ENCODE data around the gene RFK. TPM values are rescaled to one million over a fixed set of nuclear protein-coding genes. Genes with fewer than 3 reads are reported as not detected.

Gene RFK
- total RNA-seq, 4 donors from 2014 or later: 18.0 to 48.3 (median 24.9) TPM

DNA sequence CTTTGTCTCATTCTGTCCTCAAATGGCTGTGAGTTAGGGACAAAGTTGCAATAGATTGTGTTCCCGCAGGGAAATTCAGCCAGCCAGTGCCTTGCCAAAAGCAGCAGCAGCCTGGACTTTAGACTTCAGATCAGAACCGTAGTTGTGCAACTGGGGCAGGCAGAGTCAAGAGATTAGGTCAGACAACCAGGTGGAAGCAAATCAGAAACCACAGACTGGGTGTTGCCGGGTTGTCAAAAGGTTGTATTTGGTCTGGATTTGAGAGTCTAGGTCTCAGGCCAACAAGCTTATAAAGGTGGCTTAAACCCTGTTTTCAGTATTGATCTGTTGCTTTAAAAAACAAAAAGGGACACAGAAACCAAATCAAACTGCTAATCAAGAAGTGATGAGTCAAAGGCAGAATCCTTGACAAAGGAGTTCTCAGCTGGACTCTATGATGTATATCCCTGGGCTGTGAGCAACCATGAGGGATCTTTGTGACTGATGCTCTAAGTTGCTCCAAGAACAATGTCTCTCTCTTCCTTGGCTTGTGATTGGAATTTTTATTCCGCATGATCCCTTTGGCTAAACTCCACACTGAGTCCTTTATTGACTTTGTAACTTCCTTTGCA, 20.9 kb downstream of the RFK start:
- peaks cover 0 to 43% (median 5%) of the 10 kb centered on the region in 4 donors for H3K4me1 ChIP-seq

DNA sequence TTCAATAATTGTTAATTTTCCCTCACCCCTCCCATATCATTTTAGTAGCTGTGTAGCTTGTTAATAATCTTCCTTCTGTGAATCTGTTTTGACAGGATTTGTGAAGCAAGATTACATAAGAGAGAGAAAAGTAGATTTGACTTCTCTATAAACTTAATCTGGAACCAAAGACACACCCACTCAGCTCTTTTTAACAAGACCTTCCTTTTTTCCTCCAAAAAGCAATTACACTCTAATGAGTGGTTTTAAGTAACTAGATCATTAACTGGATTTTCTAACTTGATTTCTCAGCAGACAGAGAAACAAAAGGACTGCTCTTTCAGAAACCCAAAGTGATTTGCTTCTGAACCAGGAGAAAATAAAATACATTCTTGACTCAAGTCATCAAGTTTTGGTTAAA, 21.9 kb downstream of the RFK start:
- Histone ChIP-seq H3K27ac (peak overlapping the region in 2 of 4 donors; percentile 76 to 83), H3K4me3 (no peak overlapping the region), H3K27me3 (no peaks in the 10 kb centered on the region), H3K9me3 (no peaks in the 10 kb centered on the region), H3K4me1 (peaks cover 0 to 43% (median 5%) of the 10 kb centered on the region in 4 donors), H3K36me3 (no peaks in the 10 kb centered on the region)
- no peak for DNase-seq
- TF ChIP-seq, protein P1, sequence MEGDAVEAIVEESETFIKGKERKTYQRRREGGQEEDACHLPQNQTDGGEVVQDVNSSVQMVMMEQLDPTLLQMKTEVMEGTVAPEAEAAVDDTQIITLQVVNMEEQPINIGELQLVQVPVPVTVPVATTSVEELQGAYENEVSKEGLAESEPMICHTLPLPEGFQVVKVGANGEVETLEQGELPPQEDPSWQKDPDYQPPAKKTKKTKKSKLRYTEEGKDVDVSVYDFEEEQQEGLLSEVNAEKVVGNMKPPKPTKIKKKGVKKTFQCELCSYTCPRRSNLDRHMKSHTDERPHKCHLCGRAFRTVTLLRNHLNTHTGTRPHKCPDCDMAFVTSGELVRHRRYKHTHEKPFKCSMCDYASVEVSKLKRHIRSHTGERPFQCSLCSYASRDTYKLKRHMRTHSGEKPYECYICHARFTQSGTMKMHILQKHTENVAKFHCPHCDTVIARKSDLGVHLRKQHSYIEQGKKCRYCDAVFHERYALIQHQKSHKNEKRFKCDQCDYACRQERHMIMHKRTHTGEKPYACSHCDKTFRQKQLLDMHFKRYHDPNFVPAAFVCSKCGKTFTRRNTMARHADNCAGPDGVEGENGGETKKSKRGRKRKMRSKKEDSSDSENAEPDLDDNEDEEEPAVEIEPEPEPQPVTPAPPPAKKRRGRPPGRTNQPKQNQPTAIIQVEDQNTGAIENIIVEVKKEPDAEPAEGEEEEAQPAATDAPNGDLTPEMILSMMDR (IDR thresholded peaks at IDR 0.05): no peak
- no peak for TF ChIP-seq POLR2A (IDR thresholded peaks at IDR 0.05)

More for the DNA sequence above, 20.9 kb downstream of the RFK start:
- Histone ChIP-seq H3K9me3 (no peaks in the 10 kb centered on the region), H3K27me3 (no peaks in the 10 kb centered on the region), H3K4me3 (no peak overlapping the region), H3K27ac (peak overlapping the region; percentile 17 to 83 (median 64)), H3K36me3 (no peaks in the 10 kb centered on the region)
- no peak for TF ChIP-seq POLR2A (IDR thresholded peaks at IDR 0.05)
- TF ChIP-seq, protein P1 (IDR thresholded peaks at IDR 0.05): peak in 1 of 6 experiments; percentile 8
- peak in 2 of 3 donors; percentile 72 to 85 for DNase-seq

DNA sequence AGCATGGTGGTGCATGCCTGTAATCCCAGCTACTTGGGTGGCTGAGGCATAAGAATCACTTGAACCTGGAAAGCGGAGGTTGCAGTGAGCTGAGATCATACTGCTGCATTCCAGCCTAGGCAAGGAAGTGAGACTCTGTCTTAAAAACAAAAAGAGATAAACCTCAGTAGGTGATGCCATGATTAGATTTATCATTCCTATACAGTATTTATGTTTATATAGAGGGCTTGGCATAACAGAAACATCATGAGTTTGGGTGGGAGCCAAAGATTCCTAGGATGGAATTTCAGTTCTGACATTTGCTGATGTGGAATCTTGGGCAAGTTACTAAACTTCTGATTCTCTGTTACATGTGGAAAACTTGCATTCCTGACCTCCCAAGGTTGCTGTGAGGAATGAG, 22.3 kb downstream of the RFK start:
- H3K36me3 ChIP-seq: no peaks in the 10 kb centered on the region
- no peaks in the 10 kb centered on the region for H3K9me3 ChIP-seq
- TF ChIP-seq, protein P1 (IDR thresholded peaks at IDR 0.05): no peak
- TF ChIP-seq POLR2A (IDR thresholded peaks at IDR 0.05): no peak
- H3K4me3 ChIP-seq: no peak overlapping the region
- no peak for DNase-seq
- H3K27ac ChIP-seq: peak overlapping the region in 2 of 4 donors; percentile 76 to 83
- no peaks in the 10 kb centered on the region for H3K27me3 ChIP-seq
- peaks cover 0 to 43% (median 5%) of the 10 kb centered on the region in 4 donors for H3K4me1 ChIP-seq

DNA sequence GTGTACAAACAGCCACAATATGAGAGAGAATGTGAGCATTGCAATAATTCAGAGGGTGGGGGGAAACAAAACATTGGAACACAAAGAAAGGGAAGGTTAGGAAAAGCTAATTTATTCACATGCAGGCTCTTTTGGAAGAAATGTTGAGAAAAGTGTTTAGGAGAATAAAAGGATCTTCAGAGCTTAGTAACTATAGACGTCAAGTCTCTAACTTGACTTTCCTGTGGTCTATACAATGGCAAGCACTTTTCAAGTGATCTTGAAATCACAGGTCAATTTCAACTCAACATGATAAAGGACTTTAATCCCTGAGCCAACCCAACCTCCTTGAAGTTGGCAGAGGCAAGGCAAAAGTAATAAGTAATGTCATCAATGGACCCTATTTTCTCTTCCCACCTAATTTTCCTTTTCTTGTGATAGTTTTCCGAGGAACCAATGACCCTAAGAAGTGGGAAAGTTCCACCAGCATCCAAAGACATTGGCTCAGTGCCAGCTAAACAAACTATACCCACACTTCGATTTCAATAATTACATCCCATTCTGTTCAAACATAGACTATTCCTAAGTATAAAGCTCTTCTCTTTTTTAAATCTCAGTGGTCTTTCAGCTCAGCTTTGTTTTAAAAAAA, 23.7 kb downstream of the RFK start:
- TF ChIP-seq POLR2A (IDR thresholded peaks at IDR 0.05): no peak
- TF ChIP-seq, protein P1 (IDR thresholded peaks at IDR 0.05): no peak
- peaks cover 0 to 43% (median 5%) of the 10 kb centered on the region in 4 donors for H3K4me1 ChIP-seq
- H3K36me3 ChIP-seq: no peaks in the 10 kb centered on the region
- DNase-seq: no peak
- no peaks in the 10 kb centered on the region for H3K27me3 ChIP-seq
- no peaks in the 10 kb centered on the region for H3K9me3 ChIP-seq
- no peak overlapping the region for H3K27ac ChIP-seq
- H3K4me3 ChIP-seq: no peak overlapping the region

DNA sequence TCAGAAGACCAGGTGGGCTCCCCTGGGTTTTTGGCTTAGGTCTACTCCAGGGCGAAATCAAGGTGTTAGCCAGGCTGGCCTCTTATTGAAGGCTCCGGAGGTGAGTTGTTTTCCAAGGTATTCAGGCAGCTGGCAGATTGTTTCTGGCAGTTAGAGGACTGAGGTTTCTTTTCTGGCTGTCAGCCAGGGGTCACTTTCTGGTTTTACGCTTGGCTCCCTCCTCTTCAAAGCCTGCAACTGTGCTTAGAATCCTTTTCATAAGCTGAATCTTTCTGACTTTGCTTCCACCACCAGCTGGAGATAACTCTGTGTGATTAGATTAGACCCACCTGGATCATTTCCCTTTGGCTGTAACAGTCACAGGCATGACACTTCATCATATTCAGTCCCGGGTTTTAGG, 24.6 kb downstream of the RFK start:
- no peak overlapping the region for H3K27ac ChIP-seq
- no peaks in the 10 kb centered on the region for H3K36me3 ChIP-seq
- TF ChIP-seq POLR2A (IDR thresholded peaks at IDR 0.05): no peak
- TF ChIP-seq, protein P1 (IDR thresholded peaks at IDR 0.05): no peak
- H3K4me3 ChIP-seq: no peak overlapping the region
- no peaks in the 10 kb centered on the region for H3K9me3 ChIP-seq
- H3K27me3 ChIP-seq: no peaks in the 10 kb centered on the region
- no peak for DNase-seq
- peaks cover 0 to 39% (median 3%) of the 10 kb centered on the region in 4 donors for H3K4me1 ChIP-seq

Measured in Peyer's patch (tissue), 4 donors.